Body of pancreas (tissue), 4 donors: ENCODE results near the gene HSFX3.
"Not testable (repeated sequence)": the region's sequence is repeated elsewhere in the genome, so short reads cannot be mapped to it uniquely, and the experiment has no call there.

ENCODE experiments used
- CTCF ChIP-seq, 7 experiments: fragments of 450-650 bp in 4 of 7; fragments of 200-600 bp in 3 of 7; sonication (generic) in 3 of 7; IDR thresholded peaks; one replicate each; pipeline ENCODE4 v1.5.1; 2016 to 2019; ENCODE audit warnings: antibody characterized with exemption in 7 of 7
- POLR2A ChIP-seq, 3 donors: fragments of 450-650 bp; IDR thresholded peaks; one replicate each; pipeline ENCODE4 v1.6.1; 2016; ENCODE audit warnings: antibody characterized with exemption in 3 of 3, mild to moderate bottlenecking in 2 of 3

- TF ChIP-seq CTCF, POLR2A (IDR thresholded peaks at IDR 0.05): not testable (repeated sequence)
Observed at GRCh38 chrX:149545545-149546543, 3.9 kb downstream of the HSFX3 start.
